Stimulated activated naive CD8-positive, alpha-beta T cell treated with anti-CD3 and anti-CD28 coated beads, Interleukin-15, amount 100 ng/mL, for 72 hours (primary cell): ENCODE measurements around the gene CCDC7.
A peak's percentile ranks its signal among the peaks of the same experiment; 100 is the strongest.
"Not testable (repeated sequence)": the region's sequence is repeated elsewhere in the genome, so short reads cannot be mapped to it uniquely, and the experiment has no call there.

Experiments used
- ATAC-seq: fragments of 150-1000 bp; cut with Tn5 transposase; 2 replicates; pipeline ENCODE4 v1.10.0; 2021; ENCODE audit warnings: mild to moderate bottlenecking, moderate library complexity
- DNase-seq, 2 donors: peaks; one replicate each; pipeline ENCODE4 v3.0.0; 2021 to 2022
- H3K27ac Mint-ChIP-seq, 2 donors: one replicate each; pipeline ENCODE4 v1.8.0; 2022; ENCODE audit warnings: mild to moderate bottlenecking in 2 of 2, mixed read lengths in 2 of 2, moderate library complexity in 2 of 2
- H3K27me3 Mint-ChIP-seq: one replicate; pipeline ENCODE4 v1.8.0; 2022; ENCODE audit warnings: mixed read lengths
- H3K4me1 Mint-ChIP-seq: one replicate; pipeline ENCODE4 v1.8.0; 2022; ENCODE audit warnings: mild to moderate bottlenecking, mixed read lengths
- H3K4me3 Mint-ChIP-seq, 2 donors: one replicate each; pipeline ENCODE4 v1.8.0; 2022; ENCODE audit warnings: mild to moderate bottlenecking in 2 of 2, mixed read lengths in 2 of 2, moderate library complexity in 1 of 2
- H3K9me3 Mint-ChIP-seq, 2 donors: one replicate each; pipeline ENCODE4 v1.8.0; 2022; ENCODE audit warnings: mixed read lengths in 2 of 2

The CCDC7 gene

GRCh38 chr10:32600317-32600716 lies 154.4 kb downstream of the CCDC7 start:
- no peak for ATAC-seq
- no peak for DNase-seq
- H3K9me3 Mint-ChIP-seq: peaks cover 23 to 47% of the 10 kb centered on the region in 2 donors
- no peaks in the 10 kb centered on the region for H3K27me3 Mint-ChIP-seq
- no peaks in the 10 kb centered on the region for H3K4me1 Mint-ChIP-seq
- no peak overlapping the region for H3K27ac Mint-ChIP-seq
- H3K4me3 Mint-ChIP-seq: no peak overlapping the region

- H3K9me3 Mint-ChIP-seq: peaks cover 13 to 44% of the 10 kb centered on the region in 2 donors
- not testable (repeated sequence) for H3K4me1 Mint-ChIP-seq, H3K4me3 Mint-ChIP-seq, ATAC-seq, DNase-seq, H3K27me3 Mint-ChIP-seq, H3K27ac Mint-ChIP-seq
These were observed 155.6 kb downstream of the CCDC7 start for GRCh38 chr10:32601562-32601961.

- Mint-ChIP-seq H3K4me1 (no peaks in the 10 kb centered on the region), H3K27me3 (no peaks in the 10 kb centered on the region), H3K9me3 (peaks cover 0 to 25% of the 10 kb centered on the region in 2 donors), H3K27ac (no peak overlapping the region), H3K4me3 (no peak overlapping the region)
- no peak for DNase-seq
- no peak for ATAC-seq
These were observed 159.8 kb downstream of the CCDC7 start for GRCh38 chr10:32605787-32606186.

GRCh38 chr10:32610543-32610942 lies 164.6 kb downstream of the CCDC7 start:
- H3K4me3 Mint-ChIP-seq, H3K27me3 Mint-ChIP-seq, DNase-seq, ATAC-seq, H3K4me1 Mint-ChIP-seq, H3K27ac Mint-ChIP-seq: not testable (repeated sequence)
- peaks cover 22 to 34% of the 10 kb centered on the region in 2 donors for H3K9me3 Mint-ChIP-seq

- H3K27ac Mint-ChIP-seq: no peak overlapping the region
- no peaks in the 10 kb centered on the region for H3K4me1 Mint-ChIP-seq
- no peaks in the 10 kb centered on the region for H3K27me3 Mint-ChIP-seq
- H3K4me3 Mint-ChIP-seq: no peak overlapping the region
- ATAC-seq (no peak), DNase-seq (no peak)
- H3K9me3 Mint-ChIP-seq: peaks cover 39 to 41% of the 10 kb centered on the region in 2 donors
These were observed 170.5 kb downstream of the CCDC7 start for GRCh38 chr10:32616438-32616837.

- H3K4me1 Mint-ChIP-seq: no peaks in the 10 kb centered on the region
- H3K4me3 Mint-ChIP-seq: no peak overlapping the region
- no peaks in the 10 kb centered on the region for H3K27me3 Mint-ChIP-seq
- ATAC-seq (no peak), DNase-seq (no peak)
- H3K27ac Mint-ChIP-seq: no peak overlapping the region
- peaks cover 26 to 28% of the 10 kb centered on the region in 2 donors for H3K9me3 Mint-ChIP-seq
These were observed 172.5 kb downstream of the CCDC7 start for GRCh38 chr10:32618482-32618881.

GRCh38 chr10:32621969-32622368 lies 176.0 kb downstream of the CCDC7 start:
- Mint-ChIP-seq H3K27ac (no peak overlapping the region), H3K4me3 (no peak overlapping the region), H3K9me3 (peaks cover 8 to 16% of the 10 kb centered on the region in 2 donors), H3K27me3 (no peaks in the 10 kb centered on the region), H3K4me1 (no peaks in the 10 kb centered on the region)
- no peak for ATAC-seq
- DNase-seq: no peak

- no peaks in the 10 kb centered on the region for H3K27me3 Mint-ChIP-seq
- ATAC-seq: no peak
These were observed 176.5 kb downstream of the CCDC7 start for GRCh38 chr10:32622409-32622808.

GRCh38 chr10:32627183-32627582 lies 181.2 kb downstream of the CCDC7 start:
- no peak overlapping the region for H3K4me3 Mint-ChIP-seq
- H3K4me1 Mint-ChIP-seq: peaks cover 9% of the 10 kb centered on the region
- ATAC-seq: no peak
- no peak for DNase-seq
- H3K27me3 Mint-ChIP-seq: no peaks in the 10 kb centered on the region
- H3K27ac Mint-ChIP-seq: no peak overlapping the region
- peaks cover 0 to 5% of the 10 kb centered on the region in 2 donors for H3K9me3 Mint-ChIP-seq

More at GRCh38 chr10:32622409-32622808, 176.5 kb downstream of the CCDC7 start:
- no peak for DNase-seq
- Mint-ChIP-seq H3K4me3 (no peak overlapping the region), H3K27ac (no peak overlapping the region), H3K9me3 (peaks cover 7 to 16% of the 10 kb centered on the region in 2 donors), H3K4me1 (no peaks in the 10 kb centered on the region)

GRCh38 chr10:32629910-32630309 lies 184.0 kb downstream of the CCDC7 start:
- Mint-ChIP-seq H3K9me3 (peaks cover 0 to 5% of the 10 kb centered on the region in 2 donors), H3K27me3 (no peaks in the 10 kb centered on the region), H3K4me1 (peaks cover 9% of the 10 kb centered on the region), H3K4me3 (no peak overlapping the region), H3K27ac (no peak overlapping the region)
- no peak for DNase-seq
- ATAC-seq: no peak

- no peak for ATAC-seq
- Mint-ChIP-seq H3K27me3 (no peaks in the 10 kb centered on the region), H3K4me3 (no peak overlapping the region), H3K9me3 (peaks cover 10 to 15% of the 10 kb centered on the region in 2 donors), H3K27ac (no peak overlapping the region), H3K4me1 (peaks cover 10% of the 10 kb centered on the region)
- no peak for DNase-seq
These were observed 200.6 kb downstream of the CCDC7 start for GRCh38 chr10:32646535-32646934.

- DNase-seq (no peak), ATAC-seq (peak; percentile 52)
- no peaks in the 10 kb centered on the region for H3K27me3 Mint-ChIP-seq
- H3K9me3 Mint-ChIP-seq: peaks cover 15 to 24% of the 10 kb centered on the region in 2 donors
- H3K4me3 Mint-ChIP-seq: no peak overlapping the region
- H3K27ac Mint-ChIP-seq: no peak overlapping the region
- peaks cover 10% of the 10 kb centered on the region for H3K4me1 Mint-ChIP-seq
These were observed 204.3 kb downstream of the CCDC7 start for GRCh38 chr10:32650246-32650655.

- H3K27ac Mint-ChIP-seq, H3K27me3 Mint-ChIP-seq, H3K4me3 Mint-ChIP-seq, H3K4me1 Mint-ChIP-seq, DNase-seq, ATAC-seq: not testable (repeated sequence)
- peaks cover 26 to 48% of the 10 kb centered on the region in 2 donors for H3K9me3 Mint-ChIP-seq
These were observed 211.5 kb downstream of the CCDC7 start for GRCh38 chr10:32657430-32657829.

GRCh38 chr10:32661346-32661745 lies 215.4 kb downstream of the CCDC7 start:
- peaks cover 6 to 21% of the 10 kb centered on the region in 2 donors for H3K9me3 Mint-ChIP-seq
- DNase-seq (no peak), ATAC-seq (no peak)
- no peaks in the 10 kb centered on the region for H3K27me3 Mint-ChIP-seq
- no peak overlapping the region for H3K4me3 Mint-ChIP-seq
- no peaks in the 10 kb centered on the region for H3K4me1 Mint-ChIP-seq
- no peak overlapping the region for H3K27ac Mint-ChIP-seq

GRCh38 chr10:32680803-32681557 lies 235.0 kb downstream of the CCDC7 start:
- H3K4me3 Mint-ChIP-seq: no peak overlapping the region
- ATAC-seq (no peak), DNase-seq (no peak)
- no peak overlapping the region for H3K27ac Mint-ChIP-seq
- H3K4me1 Mint-ChIP-seq: peaks cover 6% of the 10 kb centered on the region
- H3K9me3 Mint-ChIP-seq: peaks cover 20 to 37% of the 10 kb centered on the region in 2 donors
- H3K27me3 Mint-ChIP-seq: no peaks in the 10 kb centered on the region

GRCh38 chr10:32684291-32684690 lies 238.4 kb downstream of the CCDC7 start:
- no peak for ATAC-seq
- Mint-ChIP-seq H3K27me3 (no peaks in the 10 kb centered on the region), H3K4me1 (peaks cover 6% of the 10 kb centered on the region), H3K27ac (no peak overlapping the region), H3K4me3 (no peak overlapping the region), H3K9me3 (peaks cover 13 to 30% of the 10 kb centered on the region in 2 donors)
- DNase-seq: no peak
